Measurements from ENCODE around the gene HSD3B7.

- TF ChIP-seq EZH2 (IDR thresholded peaks at IDR 0.05; ENCODE audit: low read length) (no peak), CTCF (optimal IDR thresholded peaks at IDR 0.05 in 1 of 3, IDR thresholded peaks at IDR 0.05 in 1 of 3, conservative IDR thresholded peaks at IDR 0.05 in 1 of 3; ENCODE audit: extremely low read depth in 1 of 3, insufficient read depth in 2 of 3, low read length in 3 of 3) (no peak)
These were observed 46.3 kb downstream of the HSD3B7 start for GRCh38 chr16:31031276-31031675.
